Choroid plexus epithelial cell (primary cell): ENCODE data around the gene DKC1.

ENCODE experiments used
- DNase-seq: peaks from one replicate; pipeline ENCODE4 v3.0.0-alpha.2; 2010; ENCODE audit warnings: low read depth
- H3K4me3 ChIP-seq: 2 replicates; pipeline ENCODE4 v1.5.1; 2011; ENCODE audit warnings: low read depth, mild to moderate bottlenecking, control low read depth, low read length, moderate library complexity
- CTCF ChIP-seq: conservative IDR thresholded peaks from 2 replicates; pipeline ENCODE4 v1.5.1; 2011; ENCODE audit warnings: low read depth, mild to moderate bottlenecking, control low read depth, inconsistent platforms, low read length, moderate library complexity

The DKC1 gene

GRCh38 chrX:154762537-154763296, at the start of gene DKC1:
DKC1 (plus strand) TSS chrX:154762864; CDS start chrX:154762966, 102 bp downstream.
- peak within 1 kb of the TSS; percentile 73 for H3K4me3 ChIP-seq
- peak; percentile 96 for DNase-seq
- peak; percentile 19 for TF ChIP-seq CTCF

- peak; percentile 69 for TF ChIP-seq CTCF
- peak; percentile 69 for DNase-seq
- H3K4me3 ChIP-seq, result no peak overlapping the region
These were observed 47.7 kb upstream of the DKC1 start for GRCh38 chrX:154714925-154715324.

- no peak for TF ChIP-seq CTCF
- H3K4me3 ChIP-seq, result no peak overlapping the region
- no peak for DNase-seq
These were observed 46.8 kb upstream of the DKC1 start for GRCh38 chrX:154715825-154716224.

GRCh38 chrX:154717824-154718223, 44.8 kb upstream of the DKC1 start:
- H3K4me3 ChIP-seq, result no peak overlapping the region
- DNase-seq, result peak; percentile 32
- TF ChIP-seq CTCF, result peak; percentile 12

GRCh38 chrX:154718616-154719015, 44.0 kb upstream of the DKC1 start:
- DNase-seq, result no peak
- TF ChIP-seq CTCF, result no peak
- no peak overlapping the region for H3K4me3 ChIP-seq

- DNase-seq, result peak; percentile 78
- TF ChIP-seq CTCF, result no peak
- no peak overlapping the region for H3K4me3 ChIP-seq
These were observed 43.5 kb upstream of the DKC1 start for GRCh38 chrX:154719132-154719675.

- no peak overlapping the region for H3K4me3 ChIP-seq
- TF ChIP-seq CTCF, result no peak
- no peak for DNase-seq
These were observed 42.6 kb upstream of the DKC1 start for GRCh38 chrX:154720067-154720466.
